ENCODE results near the gene SYT3.
"Not testable (repeated sequence)": the region's sequence is repeated elsewhere in the genome, so short reads cannot be mapped to it uniquely, and the experiment has no call there.

SYT3 gene

DNA sequence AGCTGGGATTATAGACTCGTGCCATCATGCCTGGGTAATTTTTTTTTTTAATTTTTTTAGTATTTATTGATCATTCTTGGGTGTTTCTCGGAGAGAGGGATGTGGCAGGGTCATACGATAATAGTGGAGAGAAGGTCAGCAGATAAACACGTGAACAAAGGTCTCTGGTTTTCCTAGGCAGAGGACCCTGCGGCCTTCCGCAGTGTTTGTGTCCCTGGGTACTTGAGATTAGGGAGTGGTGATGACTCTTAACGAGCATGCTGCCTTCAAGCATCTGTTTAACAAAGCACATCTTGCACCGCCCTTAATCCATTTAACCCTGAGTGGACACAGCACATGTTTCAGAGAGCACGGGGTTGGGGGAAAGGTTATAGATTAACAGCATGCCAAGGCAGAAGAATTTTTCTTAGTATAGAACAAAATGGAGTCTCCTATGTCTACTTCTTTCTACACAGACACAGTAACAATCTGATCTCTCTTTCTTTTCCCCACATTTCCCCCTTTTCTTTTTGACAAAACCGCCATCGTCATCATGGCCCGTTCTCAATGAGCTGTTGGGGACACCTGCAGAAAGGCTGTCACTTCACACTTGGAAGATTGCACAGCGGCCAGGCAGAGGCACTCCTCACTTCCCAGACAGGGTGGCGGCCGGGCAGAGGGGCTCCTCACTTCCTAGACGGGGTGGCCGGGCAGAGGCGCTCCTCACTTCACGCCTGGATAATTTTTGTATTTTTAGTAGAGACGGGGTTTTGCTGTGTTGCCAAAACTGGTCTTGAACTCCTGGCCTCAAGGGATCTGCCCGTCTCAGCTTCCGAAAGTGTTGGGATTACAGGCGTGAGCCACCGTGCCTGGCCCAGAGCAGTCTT lies 57.7 kb downstream of the SYT3 start:
- H3K9me3 ChIP-seq (replicated peaks; ENCODE audit: low read length); H3K4me3 ChIP-seq (ENCODE audit: low read length); H3K4me1 ChIP-seq (ENCODE audit: control insufficient read depth, insufficient read depth, low read length); H3K27me3 ChIP-seq (ENCODE audit: control insufficient read depth, insufficient read depth, low read length); H3K36me3 ChIP-seq (ENCODE audit: insufficient read depth, low read length); H3K4me2 ChIP-seq (ENCODE audit: low read length); H3K9ac ChIP-seq (ENCODE audit: low read depth, low read length): not testable (repeated sequence)

DNA sequence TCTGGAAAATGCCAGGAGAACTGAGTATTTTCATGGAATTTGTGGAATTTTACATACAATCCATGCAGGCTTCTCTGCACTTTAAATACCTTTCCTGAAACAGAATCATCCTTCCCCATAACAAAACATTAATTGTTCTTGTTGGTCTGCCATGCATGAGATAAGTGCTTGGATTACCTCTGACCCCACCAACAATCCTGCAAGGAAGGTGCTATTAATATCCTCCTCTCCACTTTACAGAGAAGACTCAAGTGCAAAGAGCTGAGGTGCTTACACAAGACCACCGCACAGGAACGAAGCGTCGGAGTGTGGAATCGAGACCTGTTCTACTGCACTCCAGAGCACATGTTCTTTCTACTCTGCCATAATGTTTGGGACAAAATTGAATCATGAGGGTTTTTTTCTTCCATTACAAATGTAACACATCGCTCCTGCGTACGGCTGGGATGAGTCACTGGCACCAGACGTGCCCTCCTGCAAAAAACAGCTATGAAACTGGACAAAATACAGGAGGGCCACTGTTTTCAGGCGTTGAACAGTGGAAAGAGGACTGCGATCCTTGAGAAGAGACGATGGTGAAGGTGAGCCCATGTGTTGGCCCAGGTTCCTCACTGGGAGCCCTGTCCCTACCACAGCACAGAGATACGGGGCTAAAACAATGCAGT lies 58.6 kb downstream of the SYT3 start:
- H3K36me3 ChIP-seq (ENCODE audit: insufficient read depth, low read length): no peaks in the 10 kb centered on the region
- H3K9ac ChIP-seq (ENCODE audit: low read depth, low read length): no peak overlapping the region
- no peaks in the 10 kb centered on the region for H3K4me1 ChIP-seq (ENCODE audit: control insufficient read depth, insufficient read depth, low read length)
- no peak overlapping the region for H3K4me2 ChIP-seq (ENCODE audit: low read length)
- no peaks in the 10 kb centered on the region for H3K27me3 ChIP-seq (ENCODE audit: control insufficient read depth, insufficient read depth, low read length)
- no peak overlapping the region for H3K4me3 ChIP-seq (ENCODE audit: low read length)
- H3K9me3 ChIP-seq (replicated peaks; ENCODE audit: low read length): no peaks in the 10 kb centered on the region

DNA sequence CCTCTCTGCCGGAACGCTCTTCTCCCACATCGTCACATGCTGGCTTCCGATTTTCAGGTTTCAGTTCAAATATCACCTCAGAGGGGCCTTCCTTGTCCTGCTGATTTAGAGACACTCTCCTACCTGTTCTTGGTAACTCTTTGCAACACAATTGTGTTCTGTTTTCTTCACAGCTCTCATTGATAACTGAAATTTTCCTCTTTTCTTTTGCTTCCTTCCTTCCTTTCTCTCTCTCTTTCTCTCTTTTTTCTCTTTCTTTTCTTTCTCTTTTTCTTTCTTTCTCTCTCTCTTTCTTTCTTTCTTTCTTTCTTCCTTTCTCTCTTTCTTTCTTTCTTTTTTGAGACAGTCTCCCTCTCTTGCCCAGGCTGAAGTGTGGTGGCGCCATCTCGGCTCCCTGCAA lies 59.4 kb downstream of the SYT3 start:
- H3K36me3 ChIP-seq (ENCODE audit: insufficient read depth, low read length): no peaks in the 10 kb centered on the region

DNA sequence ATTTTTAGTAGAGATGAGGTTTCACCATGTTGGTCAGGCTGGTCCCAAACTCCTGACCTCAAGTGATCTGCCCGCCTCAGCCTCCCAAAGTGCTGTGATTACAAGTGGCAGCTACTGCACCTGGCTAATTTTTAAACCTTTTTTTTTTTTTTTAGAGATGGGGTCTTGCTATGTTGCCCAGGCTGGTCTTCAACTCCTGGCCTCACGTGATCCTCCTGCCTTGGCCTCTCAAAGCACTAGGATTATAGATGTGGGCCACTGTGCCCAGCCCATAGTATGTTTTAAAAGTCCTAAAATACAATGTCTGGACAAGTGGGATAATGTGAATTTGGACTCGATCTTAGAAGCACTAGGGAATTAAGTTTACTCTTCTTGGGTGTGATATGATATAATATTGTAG lies 62.9 kb downstream of the SYT3 start:
- H3K4me2 ChIP-seq (ENCODE audit: low read length); H3K4me3 ChIP-seq (ENCODE audit: low read length); H3K9me3 ChIP-seq (replicated peaks; ENCODE audit: low read length); H3K9ac ChIP-seq (ENCODE audit: low read depth, low read length); H3K27me3 ChIP-seq (ENCODE audit: control insufficient read depth, insufficient read depth, low read length); H3K36me3 ChIP-seq (ENCODE audit: insufficient read depth, low read length); H3K4me1 ChIP-seq (ENCODE audit: control insufficient read depth, insufficient read depth, low read length): not testable (repeated sequence)

More for the DNA sequence above, 59.4 kb downstream of the SYT3 start:
- Histone ChIP-seq H3K27me3 (ENCODE audit: control insufficient read depth, insufficient read depth, low read length) (no peaks in the 10 kb centered on the region), H3K4me3 (ENCODE audit: low read length) (no peak overlapping the region), H3K9ac (ENCODE audit: low read depth, low read length) (no peak overlapping the region), H3K9me3 (replicated peaks; ENCODE audit: low read length) (no peaks in the 10 kb centered on the region), H3K4me2 (ENCODE audit: low read length) (no peak overlapping the region), H3K4me1 (ENCODE audit: control insufficient read depth, insufficient read depth, low read length) (no peaks in the 10 kb centered on the region)

DNA sequence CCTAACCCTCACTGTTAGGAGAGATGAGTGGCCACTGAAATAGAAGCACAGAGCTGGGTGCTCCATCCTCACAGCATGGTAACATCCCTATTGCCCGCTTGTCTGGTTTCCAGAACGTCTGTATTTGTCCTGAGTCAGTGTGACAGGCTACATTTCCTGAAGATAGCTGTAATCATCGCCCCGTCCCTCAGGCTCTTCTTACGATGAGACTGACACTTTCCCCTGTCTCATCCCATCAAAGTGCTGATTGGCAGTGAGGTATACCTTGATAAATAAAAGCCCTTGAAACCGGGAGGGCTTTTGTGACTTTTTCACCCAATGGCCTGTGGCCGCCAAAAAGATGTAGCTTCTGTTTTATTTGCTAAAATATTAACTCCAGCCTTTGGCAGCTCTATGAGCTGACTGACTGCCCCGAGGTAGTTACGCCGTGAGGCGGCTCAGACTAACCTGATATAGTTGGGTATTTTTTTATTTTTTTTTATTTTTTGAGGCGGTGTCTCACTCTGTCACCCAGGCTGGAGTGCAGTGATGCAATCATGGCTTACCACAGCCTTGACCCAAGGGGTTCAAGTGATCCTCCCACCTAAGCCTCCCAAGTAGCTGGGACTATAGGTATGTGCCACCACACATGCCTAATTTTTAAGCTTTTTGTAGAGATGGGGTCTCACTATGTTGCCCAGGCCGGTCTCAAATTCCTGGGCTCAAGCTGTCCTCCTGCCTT lies 65.8 kb downstream of the SYT3 start:
- no peak overlapping the region for H3K4me2 ChIP-seq (ENCODE audit: low read length)
- H3K36me3 ChIP-seq (ENCODE audit: insufficient read depth, low read length): no peaks in the 10 kb centered on the region
- H3K27me3 ChIP-seq (ENCODE audit: control insufficient read depth, insufficient read depth, low read length): peaks cover 12% of the 10 kb centered on the region
- no peak overlapping the region for H3K4me3 ChIP-seq (ENCODE audit: low read length)
- no peaks in the 10 kb centered on the region for H3K4me1 ChIP-seq (ENCODE audit: control insufficient read depth, insufficient read depth, low read length)
- H3K9me3 ChIP-seq (replicated peaks; ENCODE audit: low read length): no peaks in the 10 kb centered on the region
- no peak overlapping the region for H3K9ac ChIP-seq (ENCODE audit: low read depth, low read length)

Measured in skeletal muscle satellite cell (primary cell).